HPDE6-E6E7 (cell line): Measurements from ENCODE around the gene PIH1D2.
"Not testable (repeated sequence)": the region's sequence is repeated elsewhere in the genome, so short reads cannot be mapped to it uniquely, and the experiment has no call there.

Experiments used
- DNase-seq: peaks from one replicate; pipeline ENCODE4 v3.0.0; 2011; ENCODE audit warnings: missing footprints; ENCODE audit errors: extremely low spot score

The PIH1D2 gene

GRCh38 chr11:112073941-112074811 lies at the start of gene PIH1D2, which contains the start of gene NKAPD1:
PIH1D2 (minus strand) TSS chr11:112074017; CDS start chr11:112073174, 843 bp downstream.
NKAPD1 (plus strand) TSS chr11:112074299; CDS start chr11:112075575, 1,276 bp downstream.
- DNase-seq, result peak; percentile 79

GRCh38 chr11:112123129-112123528 lies 49.3 kb upstream of the PIH1D2 start:
- DNase-seq, result no peak

GRCh38 chr11:112121981-112122615 lies 48.3 kb upstream of the PIH1D2 start:
- DNase-seq, result no peak

GRCh38 chr11:112118176-112118575 lies 44.4 kb upstream of the PIH1D2 start:
- DNase-seq, result no peak

GRCh38 chr11:112115386-112115785 lies 41.6 kb upstream of the PIH1D2 start:
- DNase-seq, result no peak

- no peak for DNase-seq
Measured at GRCh38 chr11:112114460-112114859, 40.6 kb upstream of the PIH1D2 start.

- no peak for DNase-seq
Measured at GRCh38 chr11:112113539-112114457, 40.0 kb upstream of the PIH1D2 start.

- no peak for DNase-seq
Measured at GRCh38 chr11:112106070-112106469, 32.3 kb upstream of the PIH1D2 start.

GRCh38 chr11:112103446-112103845 lies 29.6 kb upstream of the PIH1D2 start:
- no peak for DNase-seq

GRCh38 chr11:112100462-112100861 lies 26.6 kb upstream of the PIH1D2 start:
- DNase-seq, result no peak

- DNase-seq, result no peak
Measured at GRCh38 chr11:112097734-112098528, 24.1 kb upstream of the PIH1D2 start.

- DNase-seq, result no peak
Measured at GRCh38 chr11:112096194-112096593, 22.4 kb upstream of the PIH1D2 start.

GRCh38 chr11:112095302-112095701 lies 21.5 kb upstream of the PIH1D2 start:
- DNase-seq, result not testable (repeated sequence)

- no peak for DNase-seq
Measured at GRCh38 chr11:112087212-112087611, 13.4 kb upstream of the PIH1D2 start.

- DNase-seq, result peak; percentile 97
Measured at GRCh38 chr11:112086422-112087191, 12.8 kb upstream of the PIH1D2 start, which contains the start of the genes SDHD and TIMM8B. SDHD (plus strand) TSS chr11:112086873; CDS start chr11:112086908, 35 bp downstream. TIMM8B (minus strand) TSS chr11:112086756; CDS start chr11:112086723, 33 bp downstream.

- DNase-seq, result no peak
Measured at GRCh38 chr11:112085822-112086421, 12.1 kb upstream of the PIH1D2 start.

GRCh38 chr11:112082729-112083128 lies 8.9 kb upstream of the PIH1D2 start:
- DNase-seq, result no peak

- no peak for DNase-seq
Measured at GRCh38 chr11:112062923-112063322, 10.9 kb downstream of the PIH1D2 start.

GRCh38 chr11:112058103-112058502 lies 15.7 kb downstream of the PIH1D2 start:
- no peak for DNase-seq

GRCh38 chr11:112057170-112057569 lies 16.6 kb downstream of the PIH1D2 start:
- DNase-seq, result no peak
